Lung microvascular endothelial cell (primary cell): ENCODE results near the gene STX5. TPM values are rescaled to one million over a fixed set of nuclear protein-coding genes. Genes with fewer than 3 reads are reported as not detected.
"Not testable (repeated sequence)": the region's sequence is repeated elsewhere in the genome, so short reads cannot be mapped to it uniquely, and the experiment has no call there.

Experiments
- DNase-seq, 2 donors: peaks; one replicate each; pipeline versions ENCODE4 v3.0.0 to v3.0.0-alpha.2; 2010; ENCODE audit warnings: low read depth in 2 of 2
- total RNA-seq: library from RNA; depleted of rRNA; stranded (reverse); fragments of >200 nt; gene quantifications from 2 replicates; pipeline ENCODE4 v1.2.1, GENCODE V29; 2014

STX5 gene
- 29.4 and 33.3 TPM in 2 replicates for total RNA-seq

- DNase-seq, result peak; percentile 99
Measured at GRCh38 chr11:62831520-62832335, at the start of gene STX5. TSS of gene STX5 (minus strand) at chr11:62832051. CDS start at chr11:62831243, 808 bp downstream.

- peak; percentile 90 to 92 for DNase-seq
Measured at GRCh38 chr11:62880803-62881578, 49.1 kb upstream of the STX5 start, which contains the start of gene SLC3A2. TSS of gene SLC3A2 (plus strand) at chr11:62880896. CDS start at chr11:62881024, 128 bp downstream.

- DNase-seq, result peak in 1 of 2 donors; percentile 51
Measured at GRCh38 chr11:62880231-62880802, 48.5 kb upstream of the STX5 start.

GRCh38 chr11:62879235-62879978 is 47.6 kb upstream of the STX5 start:
- DNase-seq, result no peak

GRCh38 chr11:62876712-62877111 is 44.9 kb upstream of the STX5 start:
- no peak for DNase-seq

- DNase-seq, result no peak
Measured at GRCh38 chr11:62875698-62876478, 44.0 kb upstream of the STX5 start.

GRCh38 chr11:62874851-62875250 is 43.0 kb upstream of the STX5 start:
- no peak for DNase-seq

- DNase-seq, result no peak
Measured at GRCh38 chr11:62865635-62866034, 33.8 kb upstream of the STX5 start.

GRCh38 chr11:62863687-62864335 is 32.0 kb upstream of the STX5 start:
- DNase-seq, result no peak

GRCh38 chr11:62861564-62862192 is 29.8 kb upstream of the STX5 start:
- DNase-seq, result not testable (repeated sequence)

- DNase-seq, result no peak
Measured at GRCh38 chr11:62860835-62861563, 29.1 kb upstream of the STX5 start.

GRCh38 chr11:62859281-62859703 is 27.4 kb upstream of the STX5 start:
- not testable (repeated sequence) for DNase-seq

- no peak for DNase-seq
Measured at GRCh38 chr11:62858201-62858600, 26.4 kb upstream of the STX5 start.

- DNase-seq, result peak in 1 of 2 donors; percentile 34
Measured at GRCh38 chr11:62857541-62857982, 25.7 kb upstream of the STX5 start.

GRCh38 chr11:62856333-62856895 is 24.6 kb upstream of the STX5 start:
- DNase-seq, result no peak

GRCh38 chr11:62855571-62856332 is 23.9 kb upstream of the STX5 start:
- peak; percentile 99 for DNase-seq

- peak in 1 of 2 donors; percentile 8 for DNase-seq
Measured at GRCh38 chr11:62854825-62855570, 23.1 kb upstream of the STX5 start.
